HG03108 (cell line): ENCODE results near the gene TBC1D25.
"Not testable (repeated sequence)": the region's sequence is repeated elsewhere in the genome, so short reads cannot be mapped to it uniquely, and the experiment has no call there.

Experiments
- ATAC-seq: cut with Tn5 transposase; IDR thresholded peaks from one replicate; pipeline ENCODE4 v1.9.1; 2021; ENCODE audit warnings: moderate library complexity; ENCODE audit not compliant: unreplicated experiment

The TBC1D25 gene

DNA sequence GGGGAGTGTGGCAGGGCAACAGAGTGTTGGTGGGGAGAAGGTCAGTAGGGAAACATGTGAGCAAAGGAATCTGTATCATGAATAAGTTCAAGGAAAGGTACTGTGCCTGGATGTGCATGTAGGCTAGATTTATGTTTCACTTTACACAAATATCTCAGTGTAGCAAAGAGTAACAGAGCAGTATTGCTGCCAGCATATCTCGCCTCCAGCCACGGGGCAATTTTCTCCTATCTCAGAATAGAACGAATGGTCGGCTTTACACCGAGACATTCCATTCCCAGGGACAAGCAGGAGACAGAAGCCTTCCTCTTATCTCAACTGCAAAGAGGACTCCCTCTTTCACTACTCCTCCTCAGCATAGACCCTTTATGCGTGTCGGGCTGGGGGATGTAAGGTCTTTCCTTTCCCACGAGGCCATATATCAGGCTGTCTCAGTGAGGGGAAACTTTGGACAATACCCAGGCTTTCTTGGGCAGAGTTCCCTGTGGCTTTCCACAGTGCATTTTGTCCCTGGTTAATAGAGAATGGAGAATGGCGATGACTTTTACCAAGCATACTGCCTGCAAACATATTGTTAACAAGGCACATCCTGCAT, 16.3 kb downstream of the TBC1D25 start:
- ATAC-seq, result not testable (repeated sequence)

DNA sequence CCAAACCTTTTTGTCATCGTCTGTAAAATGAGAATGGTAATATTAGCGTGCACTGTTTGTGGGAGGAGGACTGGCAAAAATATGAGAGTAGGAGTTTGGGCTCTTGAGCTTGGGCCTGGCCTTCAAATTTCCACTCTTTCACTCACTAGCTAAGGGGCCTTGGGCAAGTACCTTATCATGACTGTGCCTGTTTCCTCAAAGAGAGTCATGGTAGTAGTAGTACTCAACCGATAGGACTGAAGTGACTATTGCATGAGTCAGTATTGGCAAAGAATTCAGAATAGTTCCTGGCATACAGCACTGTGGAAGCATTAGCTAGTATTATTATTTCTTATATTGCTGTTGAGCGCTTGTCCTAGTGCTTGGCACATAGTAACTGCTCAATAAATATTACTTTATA, 18.8 kb downstream of the TBC1D25 start:
- ATAC-seq, result no peak

DNA sequence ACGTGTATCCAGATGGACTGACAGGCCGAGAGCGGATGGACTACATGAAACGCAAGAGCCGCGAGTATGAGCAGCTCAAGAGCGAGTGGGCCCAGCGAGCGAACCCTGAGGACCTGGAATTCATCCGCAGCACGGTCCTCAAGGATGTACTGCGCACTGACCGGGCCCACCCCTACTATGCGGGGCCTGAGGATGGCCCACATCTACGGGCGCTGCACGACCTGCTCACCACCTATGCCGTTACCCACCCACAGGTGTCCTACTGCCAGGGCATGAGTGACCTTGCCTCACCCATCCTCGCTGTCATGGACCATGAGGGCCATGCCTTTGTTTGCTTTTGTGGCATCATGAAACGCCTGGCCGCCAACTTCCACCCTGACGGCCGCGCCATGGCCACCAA, 20.1 kb downstream of the TBC1D25 start:
- ATAC-seq, result no peak

DNA sequence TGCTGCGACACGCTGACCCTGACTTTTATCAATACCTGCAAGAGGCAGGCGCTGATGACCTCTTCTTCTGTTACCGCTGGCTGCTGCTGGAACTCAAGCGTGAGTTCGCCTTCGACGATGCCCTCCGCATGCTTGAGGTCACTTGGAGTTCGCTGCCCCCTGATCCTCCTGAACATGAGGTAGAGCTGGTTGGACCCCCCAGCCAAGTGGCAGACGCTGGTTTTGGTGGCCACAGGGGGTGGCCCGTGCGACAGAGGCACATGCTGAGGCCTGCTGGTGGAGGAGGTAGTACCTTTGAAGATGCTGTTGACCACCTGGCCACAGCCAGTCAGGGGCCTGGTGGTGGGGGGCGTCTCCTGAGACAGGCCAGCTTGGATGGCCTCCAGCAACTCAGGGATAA, 20.5 kb downstream of the TBC1D25 start:
- no peak for ATAC-seq

DNA sequence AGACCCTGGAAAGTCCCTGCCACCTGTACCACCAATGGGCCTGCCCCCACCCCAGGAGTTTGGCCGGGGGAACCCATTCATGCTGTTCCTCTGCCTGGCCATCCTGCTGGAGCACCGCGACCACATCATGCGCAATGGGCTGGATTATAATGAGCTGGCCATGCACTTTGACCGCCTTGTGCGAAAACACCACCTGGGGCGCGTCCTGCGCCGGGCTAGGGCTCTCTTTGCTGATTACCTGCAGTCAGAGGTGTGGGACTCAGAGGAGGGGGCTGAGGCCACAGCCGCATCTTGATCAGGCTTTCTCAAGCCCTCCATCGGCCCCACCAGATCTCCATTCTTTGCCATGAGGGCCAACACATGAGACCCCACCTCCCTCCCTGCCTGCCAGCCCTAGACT, 21.2 kb downstream of the TBC1D25 start:
- ATAC-seq, result no peak

DNA sequence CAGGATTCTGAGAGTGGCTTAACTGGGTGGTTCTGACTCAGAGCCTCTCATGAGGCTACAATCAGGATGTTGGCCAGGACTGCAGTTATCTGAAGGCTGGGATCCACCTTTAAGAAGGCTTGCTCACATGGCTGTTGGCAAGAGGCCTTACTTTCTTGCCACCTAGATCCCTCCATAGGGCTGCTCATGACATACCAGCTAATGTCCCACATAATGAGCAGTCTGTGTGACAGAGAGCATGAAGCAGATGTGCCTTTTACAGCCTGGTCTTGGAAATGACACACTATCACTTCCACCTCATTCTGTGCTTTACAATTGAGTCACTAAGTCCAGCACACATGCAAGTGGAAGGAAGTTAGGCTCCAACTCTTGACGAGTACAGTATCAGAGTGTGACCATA, 30.4 kb downstream of the TBC1D25 start:
- peak; percentile 40 for ATAC-seq

DNA sequence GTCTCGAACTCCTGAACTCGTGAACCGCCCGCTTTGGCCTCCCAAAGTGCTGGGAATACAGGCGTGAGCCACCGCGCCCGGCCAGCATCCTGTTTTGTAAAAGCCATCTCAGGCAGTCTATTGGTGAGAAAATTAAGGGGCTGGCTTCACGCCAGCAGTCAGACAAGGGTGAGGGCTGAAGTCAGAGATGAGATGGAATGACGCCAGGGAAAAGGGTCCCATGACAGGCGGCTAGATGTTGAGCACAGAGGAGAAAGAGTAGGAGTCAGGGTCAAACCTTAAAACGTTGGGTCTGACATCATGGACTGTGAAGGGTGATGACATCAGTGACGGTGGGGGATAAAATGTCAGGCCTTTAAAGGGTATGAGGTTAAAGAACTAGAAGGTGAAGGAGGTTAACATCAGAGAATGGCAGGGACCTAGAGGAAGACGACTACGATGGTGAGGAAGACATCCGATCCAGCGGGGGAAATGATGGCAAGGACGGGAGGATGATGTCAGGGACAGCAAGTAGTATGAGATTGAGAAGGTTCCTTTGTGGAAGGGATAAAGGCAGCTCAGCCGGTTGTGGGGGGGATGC, 34.3 kb downstream of the TBC1D25 start:
- no peak for ATAC-seq

DNA sequence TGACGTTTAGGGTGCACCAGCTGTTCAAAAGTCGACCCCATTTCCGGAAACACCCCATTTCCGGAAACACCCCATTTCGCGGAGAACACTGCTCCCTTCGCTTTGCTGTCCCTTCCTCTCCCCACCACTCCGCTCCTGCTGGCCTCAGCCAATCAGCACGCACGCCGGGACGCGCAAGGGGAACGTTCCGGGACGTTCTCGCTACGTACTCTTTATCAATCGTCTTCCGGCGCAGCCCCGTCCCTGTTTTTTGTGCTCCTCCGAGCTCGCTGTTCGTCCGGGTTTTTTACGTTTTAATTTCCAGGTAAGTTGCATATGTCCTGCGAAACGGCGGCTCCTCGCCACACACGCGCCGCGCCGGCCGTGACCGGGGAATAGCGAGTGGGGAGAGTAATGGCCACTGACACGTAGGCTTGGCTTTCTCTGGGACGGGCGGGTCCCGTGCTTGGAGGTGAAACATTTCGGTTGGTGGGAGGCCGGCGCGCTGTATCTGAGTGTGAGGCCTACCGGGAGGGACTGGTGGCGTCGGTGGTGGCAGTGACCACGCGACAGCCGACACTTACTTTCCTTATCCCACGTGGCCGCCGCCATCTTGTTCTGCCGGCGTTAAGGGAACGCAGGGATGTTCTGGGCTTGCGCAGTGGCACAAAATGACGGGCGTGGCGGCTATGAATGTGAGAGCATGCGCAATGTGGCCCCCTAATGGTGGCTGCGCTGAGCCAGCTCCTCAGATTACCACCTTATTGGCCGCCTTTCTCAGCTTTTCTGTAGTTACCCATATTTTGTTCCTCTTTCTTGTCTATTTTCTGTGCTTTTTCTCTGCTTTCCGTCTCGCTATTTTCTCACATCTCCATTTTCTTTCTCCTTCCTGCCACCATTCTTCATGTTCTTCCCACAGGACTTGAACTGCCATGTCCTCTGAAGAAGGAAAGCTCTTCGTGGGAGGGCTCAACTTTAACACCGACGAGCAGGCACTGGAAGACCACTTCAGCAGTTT, 35.1 kb downstream of the TBC1D25 start, which contains the start of gene RBM3:
TSS of gene RBM3 (plus strand) at position 215 of the 997 bp plus-strand sequence. CDS start at position 912, 697 bp downstream.
- ATAC-seq, result peak; percentile 80

DNA sequence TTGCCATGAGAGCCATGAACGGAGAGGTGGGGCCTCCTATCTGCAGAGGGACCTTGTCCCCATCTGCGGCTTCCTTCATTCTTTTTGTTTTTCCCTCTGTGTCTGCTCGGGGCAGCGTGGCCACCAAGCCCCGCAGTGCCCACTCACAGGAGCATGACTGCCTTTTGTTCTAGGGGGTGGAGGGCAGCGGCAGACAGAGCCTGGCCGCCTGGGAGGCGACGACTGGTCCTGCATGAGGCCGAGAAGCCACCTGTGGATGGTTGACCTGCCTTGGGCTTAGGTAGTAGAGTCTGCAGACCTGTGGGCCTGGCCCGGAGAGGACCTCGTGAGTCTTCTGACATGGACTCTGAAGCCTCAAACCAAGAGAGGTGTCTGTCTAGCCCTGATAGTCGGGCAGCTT, 36.1 kb downstream of the TBC1D25 start:
- ATAC-seq, result no peak

DNA sequence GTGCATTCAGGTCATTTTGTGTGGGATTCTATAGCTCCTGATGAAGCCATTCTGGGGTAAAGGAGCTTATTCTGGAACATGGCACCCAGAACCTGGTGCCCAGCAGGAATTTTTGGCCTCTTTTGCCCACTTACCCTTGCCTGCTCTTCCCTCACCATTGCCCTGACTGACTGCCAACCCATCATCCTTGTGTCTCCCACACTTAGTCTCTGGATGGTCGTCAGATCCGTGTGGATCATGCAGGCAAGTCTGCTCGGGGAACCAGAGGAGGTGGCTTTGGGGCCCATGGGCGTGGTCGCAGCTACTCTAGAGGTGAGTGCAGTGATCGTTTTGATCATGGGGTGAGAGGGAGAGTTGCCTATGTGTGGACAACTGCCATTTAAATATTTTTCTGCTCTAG, 36.6 kb downstream of the TBC1D25 start:
- no peak for ATAC-seq

DNA sequence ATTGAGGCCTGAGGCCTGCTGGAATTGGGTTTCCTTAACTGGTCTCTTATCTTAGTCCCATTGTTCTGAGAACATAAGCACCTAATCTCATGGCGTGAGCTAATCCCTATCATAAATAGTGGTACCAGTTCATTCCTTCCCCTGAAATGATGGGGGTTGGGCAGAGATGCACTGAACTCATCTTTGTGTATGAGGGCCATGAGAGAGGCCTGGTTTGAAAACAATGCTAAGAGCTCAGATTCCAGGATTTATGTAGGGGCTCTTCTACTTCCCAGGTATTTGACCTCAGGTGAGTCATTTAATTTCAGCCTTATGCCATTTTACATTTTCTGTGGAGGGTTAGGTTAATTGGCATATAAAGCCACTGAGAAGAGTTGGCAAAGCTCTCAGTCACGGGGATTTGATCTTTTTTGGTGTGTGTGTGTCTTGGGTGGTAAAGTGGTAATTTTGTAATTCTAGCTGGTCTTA, 39.2 kb downstream of the TBC1D25 start:
- no peak for ATAC-seq

DNA sequence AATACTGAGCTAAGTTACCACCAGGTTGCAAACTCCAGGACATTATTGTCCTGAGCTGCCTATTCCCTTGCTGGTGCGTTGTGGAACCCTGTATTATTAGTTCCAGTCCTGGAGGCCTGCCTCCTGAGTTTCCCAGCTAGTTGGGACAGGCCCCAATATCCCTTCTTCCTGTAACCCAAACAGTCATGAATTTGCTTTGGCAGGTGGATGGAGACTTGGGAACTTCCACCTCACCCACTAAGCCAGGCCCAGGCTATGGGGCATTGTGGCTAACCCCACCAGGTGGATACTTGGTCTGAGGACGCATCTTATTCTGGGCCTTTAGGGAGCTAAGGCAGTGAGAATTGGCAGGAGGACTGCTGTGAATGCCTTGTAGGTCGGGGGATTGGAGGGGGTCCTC, 39.7 kb downstream of the TBC1D25 start:
- ATAC-seq, result no peak

DNA sequence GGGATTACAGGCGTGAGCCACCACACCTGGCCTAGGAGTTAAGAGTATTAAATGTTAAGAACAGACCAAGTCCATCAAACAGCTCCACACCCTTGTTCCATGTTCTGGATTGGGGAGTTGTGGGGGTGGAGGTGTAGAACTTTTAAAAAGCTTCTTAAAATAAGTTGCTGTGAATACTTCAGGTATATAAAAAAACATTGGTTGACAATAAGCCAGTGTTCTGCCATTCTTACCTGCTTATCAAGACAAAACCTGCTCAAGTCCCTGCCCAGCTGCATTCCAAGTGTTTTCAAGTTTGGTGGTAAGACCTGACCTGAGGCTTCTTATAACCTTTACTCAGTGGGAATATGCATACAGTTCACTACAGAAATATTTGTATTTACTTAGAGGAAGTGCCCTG, 41.1 kb downstream of the TBC1D25 start:
- no peak for ATAC-seq

DNA sequence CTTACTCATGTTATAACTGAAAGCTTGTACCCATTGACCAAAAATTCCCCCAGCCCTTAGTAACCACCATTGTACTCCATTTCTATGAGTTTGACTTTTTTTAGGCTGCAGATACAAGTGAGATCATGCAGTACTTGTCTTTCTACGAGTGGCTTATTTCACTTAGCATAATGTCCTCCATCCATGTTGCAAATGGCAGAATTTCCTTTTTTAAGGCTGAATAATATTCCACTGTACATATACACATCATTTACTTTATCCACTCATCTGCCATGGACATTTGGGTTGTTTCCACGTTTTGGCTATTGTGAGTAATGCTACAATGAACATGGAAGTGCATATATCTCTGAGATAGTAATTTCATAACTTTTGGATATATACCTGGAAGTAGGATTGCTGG, 45.2 kb downstream of the TBC1D25 start:
- ATAC-seq, result no peak

DNA sequence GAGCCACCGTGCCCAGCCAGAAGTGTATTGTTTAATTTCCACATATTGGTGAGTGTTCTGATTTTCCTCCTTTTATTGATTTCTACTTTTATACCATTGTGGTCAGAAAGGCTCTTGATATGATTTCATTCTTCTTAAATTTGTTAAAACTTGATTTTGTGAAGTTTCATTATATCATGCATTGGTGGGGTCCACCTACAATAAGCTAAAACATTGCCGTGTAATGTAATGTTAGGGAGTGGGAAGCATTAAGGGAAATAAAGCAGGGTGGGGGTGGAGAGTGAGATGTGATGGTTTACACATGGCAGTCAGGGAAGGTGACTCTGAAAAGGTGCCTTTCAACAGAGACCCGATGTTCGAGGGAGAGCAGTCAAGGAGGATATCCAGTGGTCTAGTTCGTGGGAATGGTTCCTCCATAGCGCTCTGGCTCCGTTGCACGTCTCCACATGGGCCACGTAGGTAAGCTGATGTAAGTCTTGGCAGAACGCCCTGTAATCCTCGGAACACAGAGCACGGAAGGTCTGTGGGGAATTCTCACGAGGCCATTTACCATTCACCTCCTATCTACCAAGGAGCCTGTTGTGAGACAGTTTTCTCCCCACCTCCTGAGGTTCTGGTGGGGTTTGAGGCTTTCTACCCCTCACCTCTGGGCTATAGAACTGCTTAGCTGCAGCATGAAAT, 50.1 kb downstream of the TBC1D25 start:
- ATAC-seq, result no peak

DNA sequence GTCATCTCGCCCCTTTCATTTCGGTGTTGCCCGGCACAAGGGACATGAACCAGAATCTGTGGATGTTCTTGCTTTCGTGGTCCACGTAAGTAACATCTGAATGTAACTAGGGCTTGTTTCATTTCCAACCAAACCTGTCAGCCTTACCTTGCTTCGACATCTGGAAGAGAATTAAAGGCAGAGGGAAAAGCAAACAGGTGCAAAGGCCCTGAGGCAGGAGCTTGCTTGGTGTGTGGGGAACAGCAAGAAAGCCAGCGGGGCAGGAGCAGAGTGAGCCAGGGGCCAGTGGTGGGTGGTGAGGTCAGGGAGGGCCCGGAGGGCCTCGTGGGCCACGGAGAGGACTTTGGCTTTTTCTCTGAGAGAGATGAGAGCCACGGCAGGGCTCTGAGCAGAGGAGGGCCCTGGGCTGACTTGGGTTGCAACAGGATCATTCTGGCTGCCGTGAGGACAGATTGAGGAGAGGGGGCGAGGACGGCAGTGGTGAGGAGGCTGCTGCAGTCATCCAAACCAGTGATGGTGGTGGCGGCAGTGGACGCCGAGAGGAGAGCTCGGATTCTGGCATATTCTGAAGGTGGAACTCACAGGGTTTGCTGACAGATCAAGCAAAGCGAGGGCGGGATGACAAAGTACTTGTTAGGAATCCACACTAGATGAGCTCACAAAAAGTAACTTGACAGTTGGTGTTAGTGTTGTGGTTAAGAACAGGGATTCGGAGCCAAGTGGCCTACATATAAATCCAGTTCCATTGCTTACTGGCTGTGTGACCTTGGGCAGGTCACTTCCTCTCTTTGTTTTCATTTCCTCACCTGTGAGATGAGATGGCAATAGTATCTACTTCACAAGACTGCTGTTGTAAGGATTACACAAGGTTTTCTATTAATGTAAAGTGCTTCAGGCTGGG, 50.9 kb downstream of the TBC1D25 start:
- no peak for ATAC-seq

DNA sequence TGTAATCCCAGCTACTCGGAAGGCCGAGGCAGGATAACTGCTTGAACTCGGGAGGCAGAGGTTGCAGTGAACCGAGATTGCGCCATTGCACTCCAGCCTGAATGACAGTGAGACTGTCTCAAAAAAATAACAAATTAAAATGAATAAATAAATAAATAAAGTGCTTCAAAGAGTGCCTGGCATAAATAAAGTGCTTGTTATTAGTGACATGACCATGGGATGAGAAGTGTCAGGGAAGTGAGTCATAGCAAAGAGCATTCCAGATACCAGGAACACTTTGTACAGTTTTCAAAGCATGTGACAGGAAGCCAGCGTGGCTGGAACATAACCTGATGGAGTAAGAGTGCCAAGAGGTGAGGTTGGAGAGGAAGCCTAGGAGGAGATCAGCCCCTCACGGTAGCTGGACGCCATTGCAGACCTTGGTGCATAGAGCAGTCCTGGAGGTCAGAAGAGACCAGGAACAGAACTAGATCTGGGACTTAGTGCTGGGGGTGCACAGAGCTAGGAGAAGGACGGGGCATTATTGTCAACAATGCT, 51.8 kb downstream of the TBC1D25 start:
- ATAC-seq, result no peak

DNA sequence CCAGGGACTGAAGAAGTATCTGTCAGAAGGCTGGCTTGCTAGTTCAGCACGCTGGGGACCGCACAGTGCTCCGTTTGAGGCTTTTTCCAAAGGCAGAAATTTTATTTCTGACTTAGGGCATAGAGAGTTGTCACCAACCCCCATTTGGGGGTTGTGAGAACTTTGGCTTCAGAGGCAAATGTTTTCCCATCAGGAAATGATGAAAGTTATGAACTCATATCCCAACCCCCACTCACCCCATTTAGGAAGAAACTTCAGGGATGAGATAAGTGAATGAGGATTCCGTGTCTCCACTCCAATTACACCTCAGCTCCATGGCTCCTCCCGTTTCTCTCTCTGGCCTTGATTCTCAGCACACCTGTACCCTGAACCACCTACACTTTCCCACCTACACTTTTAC, 53.5 kb downstream of the TBC1D25 start:
- ATAC-seq, result no peak

DNA sequence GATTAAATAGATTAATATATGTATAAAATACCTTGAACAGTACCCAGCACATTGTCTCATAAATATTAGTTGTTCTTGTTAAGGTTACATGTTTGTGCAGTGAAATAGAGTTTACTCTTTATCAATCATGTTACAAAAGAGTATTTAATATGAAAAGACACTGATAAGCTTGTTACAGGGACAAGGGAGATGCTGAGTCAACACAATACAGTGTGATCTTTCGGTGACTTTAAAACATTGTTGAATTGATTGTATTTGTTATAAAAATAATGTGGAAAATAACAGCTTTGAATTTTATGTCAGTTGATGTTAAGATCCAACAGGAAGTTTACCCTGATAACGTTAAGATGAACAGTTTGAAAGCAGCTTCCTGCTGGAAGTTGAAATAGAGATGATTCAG, 56.4 kb downstream of the TBC1D25 start:
- no peak for ATAC-seq
